ENCODE measurements around the gene RGS11. TPM values are rescaled to one million over a fixed set of nuclear protein-coding genes. Genes with fewer than 3 reads are reported as not detected.

RGS11 gene
- total and polyA plus RNA-seq, 7 donors, result 0.20 to 2.6 (median 0.92) TPM

DNA sequence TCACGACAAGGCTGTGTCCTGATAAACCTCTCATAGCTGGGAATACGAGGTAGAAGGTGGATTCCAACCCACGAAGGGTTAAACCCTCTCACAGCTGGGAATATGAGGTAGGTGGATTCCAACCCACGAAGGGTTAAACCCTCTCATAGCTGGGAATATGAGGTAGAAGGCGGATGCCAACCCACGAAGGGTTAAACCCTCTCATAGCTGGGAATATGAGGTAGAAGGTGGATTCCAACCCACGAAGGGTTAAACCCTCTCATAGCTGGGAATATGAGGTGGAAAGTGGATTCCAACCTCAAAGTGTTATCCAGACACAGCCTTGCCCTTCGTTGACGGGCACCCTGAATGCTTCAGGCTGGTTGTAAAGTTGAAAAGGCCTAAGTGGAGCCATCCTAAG lies 45.8 kb upstream of the RGS11 start:
- Histone ChIP-seq H3K9me3 (no peaks in the 10 kb centered on the region), H3K4me3 (no peak overlapping the region), H3K36me3 (ENCODE audit: insufficient read depth in 1 of 2, low read depth in 1 of 2) (peaks cover 0 to 9% of the 10 kb centered on the region in 2 donors), H3K27me3 (ENCODE audit: insufficient read depth in 3 of 3, low read length in 2 of 3) (no peaks in the 10 kb centered on the region), H3K4me1 (peaks cover under 1% of the 10 kb centered on the region), H3K27ac (no peak overlapping the region)
- TF ChIP-seq, protein P1, sequence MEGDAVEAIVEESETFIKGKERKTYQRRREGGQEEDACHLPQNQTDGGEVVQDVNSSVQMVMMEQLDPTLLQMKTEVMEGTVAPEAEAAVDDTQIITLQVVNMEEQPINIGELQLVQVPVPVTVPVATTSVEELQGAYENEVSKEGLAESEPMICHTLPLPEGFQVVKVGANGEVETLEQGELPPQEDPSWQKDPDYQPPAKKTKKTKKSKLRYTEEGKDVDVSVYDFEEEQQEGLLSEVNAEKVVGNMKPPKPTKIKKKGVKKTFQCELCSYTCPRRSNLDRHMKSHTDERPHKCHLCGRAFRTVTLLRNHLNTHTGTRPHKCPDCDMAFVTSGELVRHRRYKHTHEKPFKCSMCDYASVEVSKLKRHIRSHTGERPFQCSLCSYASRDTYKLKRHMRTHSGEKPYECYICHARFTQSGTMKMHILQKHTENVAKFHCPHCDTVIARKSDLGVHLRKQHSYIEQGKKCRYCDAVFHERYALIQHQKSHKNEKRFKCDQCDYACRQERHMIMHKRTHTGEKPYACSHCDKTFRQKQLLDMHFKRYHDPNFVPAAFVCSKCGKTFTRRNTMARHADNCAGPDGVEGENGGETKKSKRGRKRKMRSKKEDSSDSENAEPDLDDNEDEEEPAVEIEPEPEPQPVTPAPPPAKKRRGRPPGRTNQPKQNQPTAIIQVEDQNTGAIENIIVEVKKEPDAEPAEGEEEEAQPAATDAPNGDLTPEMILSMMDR (IDR thresholded peaks at IDR 0.05), result no peak
- ATAC-seq (no peak), DNase-seq (no peak)
- WGBS, 3 donors, result 74 to 79% (median 79%) methylated on average over 9 of the region's 9 CpGs
- intact Hi-C loops (cut with DNase I), result no loop called here

DNA sequence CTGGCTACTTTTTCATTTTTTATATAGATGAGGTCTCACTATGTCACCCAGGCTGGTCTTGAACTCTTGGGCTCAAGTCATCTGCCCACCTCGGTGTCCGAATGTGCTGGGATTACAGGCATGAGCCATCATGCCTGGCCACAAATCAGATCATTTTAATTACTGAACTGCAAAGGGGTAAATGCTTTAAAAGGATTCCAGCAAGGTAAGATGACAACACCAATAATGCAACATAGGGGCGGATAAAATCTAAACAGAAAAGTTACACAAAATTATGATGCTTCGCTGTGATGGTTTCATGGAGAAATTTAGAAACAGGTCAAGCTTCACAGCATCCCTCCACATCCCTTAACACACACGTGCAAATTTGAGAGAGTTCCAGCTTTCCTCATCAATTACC lies 44.5 kb upstream of the RGS11 start:
- Histone ChIP-seq H3K4me3 (no peak overlapping the region), H3K27ac (no peak overlapping the region), H3K4me1 (no peaks in the 10 kb centered on the region), H3K9me3 (no peaks in the 10 kb centered on the region), H3K36me3 (ENCODE audit: insufficient read depth in 1 of 2, low read depth in 1 of 2) (peaks cover 0 to 9% of the 10 kb centered on the region in 2 donors), H3K27me3 (ENCODE audit: insufficient read depth in 3 of 3, low read length in 2 of 3) (no peaks in the 10 kb centered on the region)
- 90 to 93% (median 91%) methylated on average over 5 of the region's 5 CpGs for whole genome bisulfite sequencing, 3 donors
- TF ChIP-seq, protein P1 (IDR thresholded peaks at IDR 0.05), result no peak
- ATAC-seq, result no peak
- intact Hi-C loops (cut with DNase I), result no loop called here
- DNase-seq, result no peak

DNA sequence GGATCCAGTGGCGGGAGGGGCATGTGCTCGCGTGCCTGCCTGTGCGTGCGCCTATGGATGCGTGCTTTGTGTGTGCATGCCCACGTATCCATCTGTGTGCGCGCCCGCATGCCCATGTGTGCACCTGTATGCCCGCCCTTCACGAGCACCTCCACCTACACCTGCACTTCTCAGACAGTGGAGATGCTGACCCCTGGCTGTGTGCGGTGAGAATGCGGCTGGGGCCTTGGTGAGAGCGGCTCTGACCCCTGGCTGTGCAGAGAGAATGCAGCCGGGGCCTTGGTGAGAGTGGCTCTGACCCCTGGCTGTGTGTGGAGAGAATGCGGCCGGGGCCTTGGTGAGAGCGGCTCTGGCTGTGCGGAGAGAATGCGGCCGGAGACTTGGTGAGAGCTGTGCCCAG lies 42.9 kb upstream of the RGS11 start:
- Histone ChIP-seq H3K27me3 (ENCODE audit: insufficient read depth in 3 of 3, low read length in 2 of 3) (no peaks in the 10 kb centered on the region), H3K27ac (no peak overlapping the region), H3K4me3 (no peak overlapping the region), H3K4me1 (no peaks in the 10 kb centered on the region), H3K36me3 (ENCODE audit: insufficient read depth in 1 of 2, low read depth in 1 of 2) (peaks cover 0 to 19% of the 10 kb centered on the region in 2 donors), H3K9me3 (no peaks in the 10 kb centered on the region)
- WGBS, 3 donors, result 90 to 93% (median 93%) methylated on average over 20 to 22 of the region's 22 CpGs
- DNase-seq, result no peak
- intact Hi-C loops (cut with DNase I), result no loop called here
- TF ChIP-seq, protein P1 (IDR thresholded peaks at IDR 0.05), result no peak
- ATAC-seq, result peak in 1 of 4 donors; percentile 24

DNA sequence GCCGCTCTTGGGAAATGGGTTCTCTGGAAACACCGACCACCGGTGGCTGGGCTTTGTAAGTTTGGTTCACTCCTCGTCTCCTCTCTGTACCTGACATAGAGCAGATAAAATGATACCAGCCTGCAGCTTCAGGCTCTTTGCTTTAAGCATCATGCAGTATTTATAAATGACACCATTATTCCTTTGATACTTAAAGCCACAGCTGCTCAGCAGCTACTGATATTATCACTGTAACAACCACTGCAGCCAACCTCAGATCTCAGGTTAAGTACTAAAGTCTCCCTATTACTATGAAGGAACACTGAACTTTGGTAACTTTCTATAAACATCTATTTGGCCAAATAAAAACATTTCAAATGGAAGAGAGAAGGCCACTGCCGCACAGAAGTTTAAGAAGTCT lies 41.8 kb upstream of the RGS11 start:
- H3K36me3 ChIP-seq (ENCODE audit: insufficient read depth in 1 of 2, low read depth in 1 of 2), result peaks cover 0 to 29% of the 10 kb centered on the region in 2 donors
- TF ChIP-seq, protein P1 (IDR thresholded peaks at IDR 0.05), result no peak
- H3K27me3 ChIP-seq (ENCODE audit: insufficient read depth in 3 of 3, low read length in 2 of 3), result no peaks in the 10 kb centered on the region
- no peak overlapping the region for H3K27ac ChIP-seq
- 92 to 98% (median 94%) methylated on average over 5 of the region's 5 CpGs for WGBS, 3 donors
- ATAC-seq (no peak), DNase-seq (no peak)
- no peaks in the 10 kb centered on the region for H3K4me1 ChIP-seq
- no peaks in the 10 kb centered on the region for H3K9me3 ChIP-seq
- no peak overlapping the region for H3K4me3 ChIP-seq
- intact Hi-C loops (cut with DNase I), result no loop called here

DNA sequence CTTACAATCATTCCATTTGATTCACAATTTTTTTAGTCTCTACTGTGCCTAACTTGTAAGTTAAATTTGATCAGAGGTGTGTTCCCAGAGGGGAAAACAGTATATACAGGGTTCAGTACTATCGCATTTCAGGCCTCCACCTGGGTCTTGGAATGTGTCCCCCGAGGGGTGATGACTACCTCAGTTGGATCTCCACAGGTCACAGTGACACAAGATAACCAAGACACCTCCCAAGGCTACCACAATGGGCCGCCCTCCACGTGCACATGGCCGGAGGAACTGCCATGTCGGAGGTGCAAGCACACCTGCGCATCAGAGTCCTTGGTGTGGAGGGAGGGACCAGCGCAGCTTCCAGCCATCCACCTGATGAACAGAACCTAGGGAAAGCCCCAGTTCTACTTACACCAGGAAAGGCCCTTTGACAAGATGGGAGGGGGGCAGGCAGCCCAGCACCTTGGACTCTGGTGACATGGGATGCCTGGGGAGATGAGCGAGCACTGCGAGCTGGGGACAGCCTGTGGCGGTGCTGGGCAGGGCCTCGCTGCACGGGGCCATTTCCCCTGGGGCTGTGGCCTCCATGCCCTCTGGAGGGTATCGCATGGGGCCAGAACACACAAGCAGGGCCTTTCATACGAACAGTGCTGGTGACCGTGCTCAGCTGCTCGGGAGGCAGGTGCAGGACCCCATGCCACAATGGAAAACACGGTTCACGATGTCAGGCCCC lies 41.2 kb upstream of the RGS11 start:
- DNase-seq (no peak), ATAC-seq (peak in 1 of 4 donors; percentile 18)
- H3K9me3 ChIP-seq, result no peaks in the 10 kb centered on the region
- TF ChIP-seq, protein P1 (IDR thresholded peaks at IDR 0.05), result no peak
- no peak overlapping the region for H3K27ac ChIP-seq
- intact Hi-C loops (cut with DNase I), result no loop called here
- 83 to 91% (median 90%) methylated on average over 19 of the region's 19 CpGs for WGBS, 3 donors
- H3K27me3 ChIP-seq (ENCODE audit: insufficient read depth in 3 of 3, low read length in 2 of 3), result no peaks in the 10 kb centered on the region
- H3K36me3 ChIP-seq (ENCODE audit: insufficient read depth in 1 of 2, low read depth in 1 of 2), result peaks cover 0 to 36% of the 10 kb centered on the region in 2 donors
- H3K4me1 ChIP-seq, result no peaks in the 10 kb centered on the region
- H3K4me3 ChIP-seq, result no peak overlapping the region
